ENCODE data around the gene SIRT5.

GRCh38 chr6:13541496-13541895, 32.9 kb upstream of the SIRT5 start:
- TF ChIP-seq POLR2AphosphoS5 (IDR thresholded peaks at IDR 0.05; ENCODE audit: low read depth, low read length) (no peak), POLR2A (IDR thresholded peaks at IDR 0.05; ENCODE audit: low read depth, low read length) (no peak)

All from GM12892 (cell line).